Measurements from ENCODE around the gene KATNAL2.

- TF ChIP-seq TOX (CRISPR knock-in tag; IDR thresholded peaks at IDR 0.05; ENCODE audit: borderline replicate concordance): no peak
- no peak for TF ChIP-seq BACH2 (CRISPR knock-in tag; IDR thresholded peaks at IDR 0.05; ENCODE audit: borderline replicate concordance)
- TF ChIP-seq ARNTL (CRISPR knock-in tag; IDR thresholded peaks at IDR 0.05; ENCODE audit: borderline replicate concordance, low read depth): no peak
- TF ChIP-seq PATZ1 (CRISPR knock-in tag; IDR thresholded peaks at IDR 0.05; ENCODE audit: borderline replicate concordance): no peak
- TF ChIP-seq ZNF8 (CRISPR knock-in tag; IDR thresholded peaks at IDR 0.05): no peak
- no peak for TF ChIP-seq ZNF70 (CRISPR knock-in tag; IDR thresholded peaks at IDR 0.05)
- no peak for TF ChIP-seq POU6F1 (CRISPR knock-in tag; IDR thresholded peaks at IDR 0.05; ENCODE audit: borderline replicate concordance, low read depth)
- TF ChIP-seq ZFP30 (CRISPR knock-in tag; IDR thresholded peaks at IDR 0.05): no peak
- TF ChIP-seq CSRNP3 (CRISPR knock-in tag; IDR thresholded peaks at IDR 0.05): no peak
- TF ChIP-seq ESRRG (CRISPR knock-in tag; IDR thresholded peaks at IDR 0.05): no peak
- no peak for TF ChIP-seq ZFP3 (CRISPR knock-in tag; IDR thresholded peaks at IDR 0.05)
- TF ChIP-seq ISL1 (CRISPR knock-in tag; IDR thresholded peaks at IDR 0.05): no peak
- no peak for TF ChIP-seq CSDC2 (CRISPR knock-in tag; IDR thresholded peaks at IDR 0.05)
Observed at GRCh38 chr18:47095810-47096209, 178.4 kb downstream of the KATNAL2 start.
